ENCODE measurements around the gene CDK10. TPM values are rescaled to one million over a fixed set of nuclear protein-coding genes. Genes with fewer than 3 reads are reported as not detected.

The CDK10 gene
- polyA plus RNA-seq (2012; ENCODE audit: missing spikeins), result 40.0 TPM

DNA sequence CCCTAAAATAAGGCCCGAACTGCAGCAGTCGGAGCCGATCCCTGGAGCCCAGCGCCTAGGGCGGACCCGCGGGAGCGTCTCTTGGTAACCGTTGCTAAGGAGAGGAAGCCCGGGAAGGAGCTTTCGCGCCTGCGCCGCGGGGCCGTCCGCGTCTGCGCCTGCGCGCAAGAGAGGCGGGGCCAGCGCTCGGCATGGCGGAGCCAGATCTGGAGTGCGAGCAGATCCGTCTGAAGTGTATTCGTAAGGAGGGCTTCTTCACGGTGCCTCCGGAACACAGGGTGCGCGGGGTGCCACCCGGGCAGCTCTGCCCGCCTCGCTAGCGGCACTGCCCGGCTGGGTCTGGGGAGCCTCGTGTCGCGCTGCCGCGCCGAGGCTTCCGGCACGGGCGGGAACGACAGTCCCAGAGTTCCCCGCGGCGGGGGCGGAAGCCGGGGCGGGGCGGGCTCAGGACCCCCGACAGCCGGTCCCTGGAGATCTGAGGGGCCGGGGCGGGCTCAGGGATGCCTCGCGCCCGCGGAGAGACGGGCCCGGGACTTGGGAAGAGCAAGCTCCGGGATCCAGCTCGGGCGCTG, at the start of gene CDK10:
Gene CDK10, plus strand, starts transcription at position 170 of the 572 bp plus-strand sequence. Its CDS starts 22 bp downstream, at position 192.
- peak; percentile 93 for TF ChIP-seq POLR2AphosphoS5 (IDR thresholded peaks at IDR 0.05; ENCODE audit: low read depth, low read length)
- peak; percentile 73; the same call in 1 of the 2 replicates for TF ChIP-seq TAF1 (IDR thresholded peaks at IDR 0.05; ENCODE audit: borderline replicate concordance, low read depth, low read length)
- TF ChIP-seq POLR2A (IDR thresholded peaks at IDR 0.05; ENCODE audit: low read depth, low read length), result peak; percentile 95
- peak; percentile 96 for FAIRE-seq
- DNase-seq (ENCODE audit: insufficient read length), result peak; percentile 92

DNA sequence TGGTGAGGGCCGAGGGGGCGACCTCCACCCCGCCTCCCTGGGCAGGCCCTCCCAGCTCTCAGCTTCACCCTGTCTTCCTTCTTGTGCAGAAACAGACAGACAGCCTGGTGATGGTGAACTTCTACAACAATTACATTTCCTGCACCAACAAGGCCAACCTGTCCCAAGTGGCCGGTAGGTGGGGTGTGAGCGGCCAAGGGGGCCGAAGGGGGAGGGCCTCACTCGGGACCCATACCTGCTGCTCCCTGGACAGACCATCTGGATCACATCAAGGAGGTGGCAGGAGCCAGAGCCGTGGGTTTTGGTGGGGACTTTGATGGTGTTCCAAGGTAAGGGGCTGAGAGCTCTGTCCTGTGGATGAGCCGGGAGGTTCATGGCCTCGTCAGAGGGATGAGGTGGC, 49.1 kb upstream of the CDK10 start:
- no peak for DNase-seq (ENCODE audit: insufficient read length)
- no peak for FAIRE-seq
- TF ChIP-seq TAF1 (IDR thresholded peaks at IDR 0.05; ENCODE audit: borderline replicate concordance, low read depth, low read length), result no peak
- TF ChIP-seq POLR2A (IDR thresholded peaks at IDR 0.05; ENCODE audit: low read depth, low read length), result no peak
- no peak for TF ChIP-seq POLR2AphosphoS5 (IDR thresholded peaks at IDR 0.05; ENCODE audit: low read depth, low read length)

DNA sequence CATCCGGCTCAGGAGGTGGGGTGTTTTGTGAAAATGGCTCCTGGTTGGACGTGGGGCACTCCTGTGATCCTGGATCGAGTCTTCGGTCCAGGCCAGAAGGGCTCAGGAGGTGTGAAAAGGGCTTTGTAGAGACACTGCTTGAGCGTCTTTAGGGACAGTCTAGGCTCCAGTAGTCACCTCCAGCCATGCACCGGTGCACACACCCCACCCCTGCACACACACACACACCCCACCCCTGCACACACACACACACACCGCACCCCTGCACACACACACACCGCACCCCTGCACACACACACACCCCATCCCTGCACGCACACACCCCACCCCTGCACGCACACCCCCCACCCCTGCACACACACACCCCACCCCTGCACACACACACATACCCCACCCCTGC, 48.0 kb upstream of the CDK10 start:
- FAIRE-seq (no peak), DNase-seq (ENCODE audit: insufficient read length) (no peak)
- no peak for TF ChIP-seq TAF1 (IDR thresholded peaks at IDR 0.05; ENCODE audit: borderline replicate concordance, low read depth, low read length)
- TF ChIP-seq POLR2A (IDR thresholded peaks at IDR 0.05; ENCODE audit: low read depth, low read length), result no peak
- TF ChIP-seq POLR2AphosphoS5 (IDR thresholded peaks at IDR 0.05; ENCODE audit: low read depth, low read length), result no peak

GRCh38 chr16:89639385-89639784, 47.1 kb upstream of the CDK10 start:
- no peak for TF ChIP-seq POLR2A (IDR thresholded peaks at IDR 0.05; ENCODE audit: low read depth, low read length)
- DNase-seq (ENCODE audit: insufficient read length) (no peak), FAIRE-seq (no peak)

DNA sequence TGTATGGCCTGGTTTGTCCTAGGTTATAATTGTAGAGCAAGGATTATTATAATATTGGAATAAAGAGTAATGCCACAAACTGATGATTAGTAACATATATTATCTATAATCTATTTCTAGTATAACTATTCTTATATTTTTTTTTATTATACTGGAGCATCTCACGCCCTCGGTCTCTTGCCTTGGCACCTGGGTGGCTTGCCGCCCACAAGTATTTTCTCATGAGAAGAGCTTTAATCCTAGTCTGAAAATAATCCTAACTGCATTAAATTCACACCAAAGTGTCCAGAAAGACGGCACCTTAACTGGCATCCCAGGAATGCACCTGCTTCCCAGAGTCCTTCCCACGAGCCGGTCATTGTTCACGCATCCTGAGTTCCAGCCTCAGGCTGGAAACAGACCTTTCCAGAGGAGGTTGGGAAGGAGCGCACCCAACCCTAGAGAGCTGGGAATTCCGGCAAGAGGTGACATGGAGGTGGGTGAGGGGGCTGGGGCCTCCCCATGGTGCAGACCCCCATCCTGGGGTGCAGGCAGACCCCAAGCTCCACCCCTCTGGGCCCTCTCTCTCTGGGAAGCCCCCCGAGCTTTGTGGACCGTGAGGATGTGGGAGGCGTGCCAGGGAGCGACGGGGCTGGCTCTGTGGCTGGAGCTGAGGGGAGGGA, 44.9 kb upstream of the CDK10 start:
- TF ChIP-seq POLR2AphosphoS5 (IDR thresholded peaks at IDR 0.05; ENCODE audit: low read depth, low read length), result no peak
- TF ChIP-seq POLR2A (IDR thresholded peaks at IDR 0.05; ENCODE audit: low read depth, low read length), result no peak
- TF ChIP-seq TAF1 (IDR thresholded peaks at IDR 0.05; ENCODE audit: borderline replicate concordance, low read depth, low read length), result no peak
- FAIRE-seq (no peak), DNase-seq (ENCODE audit: insufficient read length) (no peak)

DNA sequence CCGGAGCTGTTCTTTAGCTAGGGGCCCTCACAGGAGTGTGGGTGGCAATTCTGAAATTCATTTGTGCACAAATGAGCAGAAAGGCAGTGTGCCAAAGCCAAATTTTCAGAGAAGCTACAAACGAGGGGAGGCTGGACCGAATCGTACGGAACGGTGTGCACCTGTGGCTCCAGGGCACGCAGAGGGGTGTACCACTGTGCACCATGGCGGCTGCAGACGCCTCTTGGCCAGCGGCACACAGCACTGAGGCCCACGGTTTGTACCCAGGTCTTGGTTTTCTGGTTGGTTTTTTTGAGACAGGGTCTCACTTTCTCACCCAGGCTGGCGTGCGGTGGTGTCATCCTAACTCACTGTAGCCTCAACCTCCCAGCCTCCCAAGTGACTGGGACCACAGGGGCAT, 43.9 kb upstream of the CDK10 start:
- FAIRE-seq (no peak), DNase-seq (ENCODE audit: insufficient read length) (no peak)
- TF ChIP-seq POLR2A (IDR thresholded peaks at IDR 0.05; ENCODE audit: low read depth, low read length) (no peak), POLR2AphosphoS5 (IDR thresholded peaks at IDR 0.05; ENCODE audit: low read depth, low read length) (peak; percentile 17; the same call in 1 of the 2 replicates)

- DNase-seq (ENCODE audit: insufficient read length) (no peak), FAIRE-seq (no peak)
- TF ChIP-seq POLR2AphosphoS5 (IDR thresholded peaks at IDR 0.05; ENCODE audit: low read depth, low read length) (no peak; the same call in 1 of the 2 replicates), TAF1 (IDR thresholded peaks at IDR 0.05; ENCODE audit: borderline replicate concordance, low read depth, low read length) (no peak), POLR2A (IDR thresholded peaks at IDR 0.05; ENCODE audit: low read depth, low read length) (no peak)
Measured at GRCh38 chr16:89643769-89644300, 42.7 kb upstream of the CDK10 start.

DNA sequence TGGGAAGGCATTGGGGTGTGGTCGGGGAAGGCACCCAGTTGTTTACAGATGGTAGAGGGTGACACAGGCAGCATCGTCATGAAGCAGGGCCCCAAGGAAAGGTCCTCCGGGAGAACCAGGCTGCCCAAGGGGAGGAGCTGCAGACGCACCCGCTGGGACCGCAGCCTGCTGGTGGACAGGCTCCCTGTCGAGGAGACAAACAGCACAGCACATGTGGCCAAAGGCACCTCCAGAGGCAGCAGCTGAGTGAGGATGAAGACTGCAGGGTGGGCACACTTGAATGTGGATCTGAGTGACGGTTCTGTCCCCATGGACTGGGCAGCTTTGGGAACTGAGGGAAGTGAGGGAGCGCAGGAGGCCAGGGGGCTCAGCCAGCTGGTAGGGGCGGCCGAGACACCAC, 41.4 kb upstream of the CDK10 start:
- FAIRE-seq, result no peak
- no peak for DNase-seq (ENCODE audit: insufficient read length)
- TF ChIP-seq POLR2A (IDR thresholded peaks at IDR 0.05; ENCODE audit: low read depth, low read length) (no peak), POLR2AphosphoS5 (IDR thresholded peaks at IDR 0.05; ENCODE audit: low read depth, low read length) (no peak), TAF1 (IDR thresholded peaks at IDR 0.05; ENCODE audit: borderline replicate concordance, low read depth, low read length) (no peak)

DNA sequence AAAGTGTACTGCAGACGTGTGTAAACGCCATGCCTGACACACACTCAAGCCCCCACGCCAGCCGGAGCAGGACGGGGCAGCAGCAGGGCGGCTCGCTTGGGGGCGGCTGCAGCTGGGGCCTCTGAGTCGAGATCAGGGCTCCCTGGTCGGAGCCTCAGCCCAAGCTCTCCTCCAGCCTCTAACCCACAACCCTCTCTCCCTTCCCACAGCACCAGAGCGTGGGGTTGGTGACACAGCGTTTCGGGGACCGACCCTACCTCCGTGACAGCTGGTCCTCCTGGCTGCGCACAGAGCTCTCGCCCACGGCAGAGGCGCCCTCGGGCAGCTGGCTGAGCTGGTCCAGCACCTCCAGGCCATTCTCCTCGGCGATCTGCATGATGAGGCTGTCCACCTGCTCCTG, 40.2 kb upstream of the CDK10 start:
- TF ChIP-seq TAF1 (IDR thresholded peaks at IDR 0.05; ENCODE audit: borderline replicate concordance, low read depth, low read length) (no peak), POLR2A (IDR thresholded peaks at IDR 0.05; ENCODE audit: low read depth, low read length) (no peak), POLR2AphosphoS5 (IDR thresholded peaks at IDR 0.05; ENCODE audit: low read depth, low read length) (no peak)
- no peak for FAIRE-seq
- no peak for DNase-seq (ENCODE audit: insufficient read length)

GRCh38 chr16:89646906-89647305, 39.6 kb upstream of the CDK10 start:
- no peak for TF ChIP-seq POLR2AphosphoS5 (IDR thresholded peaks at IDR 0.05; ENCODE audit: low read depth, low read length)
- TF ChIP-seq TAF1 (IDR thresholded peaks at IDR 0.05; ENCODE audit: borderline replicate concordance, low read depth, low read length), result no peak
- no peak for TF ChIP-seq POLR2A (IDR thresholded peaks at IDR 0.05; ENCODE audit: low read depth, low read length)
- FAIRE-seq (no peak), DNase-seq (ENCODE audit: insufficient read length) (no peak)

GRCh38 chr16:89651584-89651983, 34.9 kb upstream of the CDK10 start:
- no peak for FAIRE-seq
- TF ChIP-seq POLR2AphosphoS5 (IDR thresholded peaks at IDR 0.05; ENCODE audit: low read depth, low read length) (no peak), TAF1 (IDR thresholded peaks at IDR 0.05; ENCODE audit: borderline replicate concordance, low read depth, low read length) (no peak), POLR2A (IDR thresholded peaks at IDR 0.05; ENCODE audit: low read depth, low read length) (no peak)
- DNase-seq (ENCODE audit: insufficient read length), result no peak

DNA sequence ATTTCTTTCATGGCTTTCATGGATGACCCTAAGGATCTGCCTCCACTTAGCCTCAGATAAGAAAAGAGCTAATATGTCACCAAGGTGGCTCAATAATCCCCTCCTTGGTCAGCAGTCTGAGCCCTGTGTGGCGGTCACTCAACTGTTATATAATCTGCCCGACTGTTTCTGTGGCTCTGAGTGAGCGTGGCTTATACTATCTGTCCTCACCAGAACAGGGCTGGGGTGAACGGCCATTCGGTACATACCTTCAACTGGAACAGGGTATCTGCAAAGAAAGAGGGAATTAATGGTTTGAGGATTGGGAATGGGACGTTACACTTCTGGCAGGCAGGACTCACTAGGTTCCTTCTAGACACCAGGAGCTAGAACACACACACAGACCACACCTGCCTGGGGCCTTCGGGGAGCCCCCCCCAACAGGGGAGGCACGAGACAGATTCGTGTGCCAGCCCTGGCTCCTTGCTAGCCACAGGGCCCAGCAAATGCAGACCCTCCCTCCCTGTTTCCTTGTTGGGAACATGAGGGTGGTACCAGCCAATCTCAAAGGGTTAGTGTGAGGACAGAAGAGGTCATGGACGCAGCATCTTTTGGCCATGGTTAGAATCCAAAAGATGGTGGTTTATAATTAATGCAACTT, 32.7 kb upstream of the CDK10 start:
- no peak for DNase-seq (ENCODE audit: insufficient read length)
- no peak for FAIRE-seq
- no peak for TF ChIP-seq TAF1 (IDR thresholded peaks at IDR 0.05; ENCODE audit: borderline replicate concordance, low read depth, low read length)

Data from GM12892 (cell line).